NCI-H1436 (cell line): ENCODE measurements around the gene CCDC179.

Experiments used
- DNase-seq: peaks from one replicate; lab custom pipeline; 2025; lab: John Stamatoyannopoulos, UW

Gene CCDC179

DNA sequence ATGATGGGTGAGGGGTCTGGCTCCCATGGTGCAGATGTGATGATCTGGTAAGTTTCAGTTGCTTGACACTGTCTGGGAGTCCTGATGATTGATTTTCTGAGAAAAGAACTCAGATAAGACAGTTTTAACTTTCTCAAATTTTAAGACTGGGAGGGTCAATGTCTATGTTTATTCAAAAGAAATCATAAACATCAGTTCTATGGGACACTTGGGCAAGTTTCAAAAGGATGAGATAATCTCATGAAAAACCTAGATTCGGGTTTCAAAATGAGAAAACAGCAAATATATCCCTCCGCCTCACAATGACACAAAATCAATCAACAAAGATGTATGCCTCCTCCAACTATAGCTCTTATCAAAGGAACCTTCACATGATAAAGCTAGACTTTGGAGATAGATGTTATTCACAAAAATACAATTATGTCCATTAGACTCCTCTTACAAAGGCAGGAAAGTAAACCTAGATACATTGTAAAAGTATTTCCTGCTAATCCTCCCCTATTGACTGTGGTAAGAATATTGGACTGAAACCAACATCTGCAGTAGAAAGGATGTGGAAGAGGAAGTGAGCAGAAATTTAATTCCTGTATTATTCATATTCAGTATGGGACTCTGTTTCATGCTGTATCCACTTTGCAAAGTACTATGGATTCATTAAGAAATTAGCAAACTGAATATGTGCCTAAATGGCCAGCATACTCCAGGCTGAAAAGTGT is 52.3 kb downstream of the CCDC179 start:
- no peak for DNase-seq

GRCh38 chr11:22807391-22807790 is 52.9 kb downstream of the CCDC179 start:
- no peak for DNase-seq

DNA sequence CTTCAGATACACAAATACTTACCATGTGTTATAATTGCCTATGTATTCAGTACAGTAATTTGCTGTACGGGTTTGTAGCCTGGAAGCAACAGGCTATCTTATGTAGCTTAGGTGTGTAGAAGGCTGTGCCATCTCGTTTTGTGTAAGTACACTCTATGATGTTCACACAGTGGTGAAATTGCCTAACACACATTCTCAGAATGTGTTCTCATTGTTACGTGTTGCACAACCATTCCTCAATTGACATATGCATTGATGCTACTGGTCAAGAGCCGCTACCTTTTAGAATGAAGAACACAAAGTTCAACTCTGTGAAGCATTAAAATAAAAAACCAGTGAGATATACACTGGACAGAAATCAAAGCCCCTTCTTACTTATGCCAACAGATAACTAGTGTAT is 57.4 kb downstream of the CCDC179 start:
- no peak for DNase-seq

DNA sequence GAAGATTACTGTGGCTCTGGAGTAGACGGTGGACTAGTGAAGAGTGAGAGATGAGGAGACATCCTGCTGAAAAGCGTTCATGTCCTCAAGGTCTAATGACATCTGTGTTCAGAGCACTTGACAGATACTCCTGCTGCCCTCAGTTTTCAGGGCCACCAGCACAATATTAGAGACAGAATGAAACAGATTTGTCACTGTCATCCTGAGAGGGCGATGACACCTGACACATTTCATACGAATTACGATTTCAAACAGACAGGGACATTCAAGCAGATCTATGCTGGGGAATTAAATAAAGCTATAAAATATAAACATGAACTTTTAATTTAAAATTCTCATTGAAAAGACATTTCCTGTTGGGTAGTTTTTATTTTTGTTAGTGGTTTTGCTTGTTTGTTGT is 59.8 kb downstream of the CCDC179 start:
- DNase-seq = no peak

DNA sequence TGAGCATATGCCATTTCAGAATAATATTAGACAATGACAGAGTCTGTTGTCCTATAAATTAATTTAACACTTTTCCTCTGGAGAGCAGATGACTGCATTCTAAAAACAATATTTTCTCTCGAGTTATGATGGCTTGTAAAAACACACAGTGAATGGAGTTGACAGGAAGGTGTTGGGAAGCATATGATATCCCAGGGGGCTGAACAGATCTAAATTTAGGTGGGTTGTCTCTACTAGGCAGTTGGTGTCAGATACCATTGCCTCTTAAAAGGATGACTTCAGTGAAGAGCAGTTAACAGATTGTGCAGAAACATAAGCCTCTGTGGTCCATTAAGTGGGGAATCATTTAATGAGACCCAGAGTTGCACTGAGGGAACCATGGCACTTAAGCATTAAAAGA is 61.4 kb downstream of the CCDC179 start:
- DNase-seq = no peak

- DNase-seq = no peak
Measured at GRCh38 chr11:22797047-22797446, 63.2 kb downstream of the CCDC179 start.
